Measurements from ENCODE around the gene CERK.
"Not testable (repeated sequence)": the region's sequence is repeated elsewhere in the genome, so short reads cannot be mapped to it uniquely, and the experiment has no call there.

Gene CERK

DNA sequence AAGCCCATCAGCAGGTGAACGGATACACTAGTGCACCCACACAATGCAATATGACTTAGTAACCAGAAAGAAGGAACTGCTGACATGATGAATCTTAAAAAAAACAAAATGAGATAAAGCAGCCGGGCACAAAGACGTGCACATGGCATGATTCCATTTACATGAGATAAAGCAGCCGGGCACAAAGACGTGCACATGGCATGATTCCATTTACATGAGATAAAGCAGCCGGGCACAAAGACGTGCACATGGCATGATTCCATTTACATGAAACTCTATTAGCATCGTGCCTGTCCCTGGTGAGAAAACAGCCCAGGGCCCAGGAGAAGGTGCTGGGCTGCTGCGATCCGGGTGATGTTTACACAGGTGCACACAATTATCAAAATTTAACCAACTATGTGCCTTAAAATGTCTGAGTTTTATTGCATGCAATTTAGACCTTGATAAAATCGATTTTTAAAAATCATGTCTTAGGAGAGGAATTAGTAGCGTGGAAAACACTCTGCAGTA lies 3.8 kb downstream of the CERK start:
- DNase-seq (ENCODE audit: low read depth in 2 of 3, low spot score in 1 of 3), result not testable (repeated sequence)

GRCh38 chr22:46732513-46732912 lies 5.5 kb downstream of the CERK start:
- no peak for DNase-seq (ENCODE audit: low read depth in 2 of 3, low spot score in 1 of 3)

GRCh38 chr22:46732041-46732379 lies 6.0 kb downstream of the CERK start:
- no peak for DNase-seq (ENCODE audit: low read depth in 2 of 3, low spot score in 1 of 3)

GRCh38 chr22:46731246-46732040 lies 6.6 kb downstream of the CERK start:
- DNase-seq (ENCODE audit: low read depth in 2 of 3, low spot score in 1 of 3), result no peak

GRCh38 chr22:46730568-46731245 lies 7.3 kb downstream of the CERK start:
- no peak for DNase-seq (ENCODE audit: low read depth in 2 of 3, low spot score in 1 of 3)

DNA sequence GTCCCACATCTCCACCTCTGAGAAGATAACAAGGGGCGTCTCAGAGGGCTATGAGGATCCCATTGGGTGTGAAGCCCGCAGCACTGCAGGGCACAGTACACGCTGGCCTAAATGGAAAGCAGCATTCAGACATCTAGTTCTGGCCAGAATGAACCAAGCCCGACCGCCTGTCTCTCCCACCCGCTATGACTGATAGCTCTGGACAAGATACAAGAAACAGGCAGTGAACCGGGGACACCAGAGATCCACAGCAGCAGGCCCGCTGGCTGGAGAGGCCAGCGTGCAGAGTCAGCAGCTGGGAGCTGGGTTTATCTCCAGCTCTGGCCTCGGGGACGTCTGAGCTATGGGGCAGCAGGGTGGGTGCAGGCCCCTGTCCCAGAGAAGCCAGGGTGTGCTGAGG lies 9.6 kb downstream of the CERK start:
- DNase-seq (ENCODE audit: low read depth in 2 of 3, low spot score in 1 of 3), result no peak

DNA sequence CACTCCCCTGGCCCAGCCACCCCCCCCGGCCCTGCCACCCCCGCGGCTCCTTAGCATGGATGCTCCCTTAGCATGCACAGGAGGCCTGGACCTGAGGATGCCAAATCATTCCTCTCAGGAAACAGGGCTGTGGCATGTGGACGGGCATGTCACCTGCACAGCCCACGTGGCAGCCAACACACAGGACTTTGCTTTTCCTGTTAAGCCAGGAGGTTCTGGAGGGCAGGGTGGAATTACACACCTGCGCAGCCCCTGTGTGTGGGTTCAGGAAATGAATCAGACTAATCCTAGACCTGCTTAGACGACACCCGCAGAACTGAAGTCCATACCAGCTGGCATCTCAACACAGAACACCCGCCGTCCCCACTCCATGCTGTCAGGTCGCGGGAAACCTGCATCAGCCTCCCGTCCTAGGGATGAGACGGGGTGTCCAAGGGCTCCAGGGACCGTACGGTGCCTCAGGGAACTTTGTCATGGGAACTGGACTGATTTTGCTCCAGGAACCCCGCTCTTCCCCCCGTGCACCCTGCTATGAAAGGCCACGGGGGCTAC lies 10.2 kb downstream of the CERK start:
- DNase-seq (ENCODE audit: low read depth in 2 of 3, low spot score in 1 of 3), result no peak

DNA sequence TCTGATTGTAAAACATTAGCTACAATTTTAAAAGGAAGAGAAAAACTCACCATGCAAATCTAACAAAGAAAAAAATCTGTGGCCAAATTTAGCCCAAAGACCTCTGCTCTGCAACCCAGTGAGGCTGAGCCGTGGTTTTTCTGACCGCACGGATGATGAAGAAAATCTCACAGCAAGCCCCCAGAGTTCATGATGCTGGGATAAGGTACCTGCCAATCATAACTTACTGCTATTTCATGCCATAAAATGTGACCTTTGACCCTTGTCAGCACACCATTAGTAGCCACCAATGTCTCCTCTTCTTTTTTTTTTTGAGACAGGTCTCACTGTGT lies 11.1 kb downstream of the CERK start:
- DNase-seq (ENCODE audit: low read depth in 2 of 3, low spot score in 1 of 3), result no peak

DNA sequence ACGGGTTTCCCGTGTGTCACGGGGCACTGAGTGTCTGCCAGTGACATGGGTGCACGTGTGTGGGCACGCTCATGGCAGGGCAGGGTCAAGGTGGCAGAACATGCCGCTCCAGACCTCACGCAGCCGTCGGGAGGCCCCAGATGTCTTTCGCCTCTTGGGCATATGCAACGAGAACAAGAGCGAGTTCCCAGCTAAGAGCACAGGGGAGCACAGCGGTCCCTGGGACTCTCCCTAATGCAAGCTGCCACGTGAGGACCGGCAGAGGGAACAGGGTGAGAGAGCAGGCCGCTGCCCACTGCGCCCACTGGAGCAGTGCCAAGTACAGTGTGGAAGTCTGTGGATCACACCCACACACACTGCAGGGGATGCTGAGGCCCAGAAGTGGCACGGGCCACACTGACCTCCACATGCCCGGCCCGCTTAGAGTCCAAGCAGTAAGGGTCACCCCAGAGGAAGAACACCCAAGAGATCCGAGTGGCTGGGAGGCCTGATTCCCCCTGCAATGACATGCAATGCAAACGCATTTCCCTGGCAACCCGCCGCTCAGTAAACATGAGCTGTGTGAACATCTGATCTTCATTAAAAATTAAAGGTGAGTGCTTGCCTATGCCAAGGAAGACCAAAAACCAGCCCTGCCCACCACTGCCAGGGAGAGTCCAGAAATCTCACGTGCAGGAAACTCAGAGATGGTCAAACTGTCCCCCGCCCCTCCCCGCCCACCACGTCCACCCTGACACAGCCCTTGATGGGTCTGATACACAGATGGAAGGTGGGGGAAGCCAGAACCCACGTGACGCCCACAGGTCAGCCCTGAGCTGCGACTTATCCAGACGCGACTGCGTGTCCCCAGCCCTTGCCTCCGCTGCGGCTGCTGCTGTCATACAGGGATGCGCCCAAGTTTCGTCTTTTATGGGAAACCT lies 11.7 kb downstream of the CERK start:
- no peak for DNase-seq (ENCODE audit: low read depth in 2 of 3, low spot score in 1 of 3)

- DNase-seq (ENCODE audit: low read depth in 2 of 3, low spot score in 1 of 3), result no peak
Observed at GRCh38 chr22:46725096-46725495, 13.0 kb downstream of the CERK start.

- no peak for DNase-seq (ENCODE audit: low read depth in 2 of 3, low spot score in 1 of 3)
Observed at GRCh38 chr22:46723882-46724281, 14.2 kb downstream of the CERK start.

DNA sequence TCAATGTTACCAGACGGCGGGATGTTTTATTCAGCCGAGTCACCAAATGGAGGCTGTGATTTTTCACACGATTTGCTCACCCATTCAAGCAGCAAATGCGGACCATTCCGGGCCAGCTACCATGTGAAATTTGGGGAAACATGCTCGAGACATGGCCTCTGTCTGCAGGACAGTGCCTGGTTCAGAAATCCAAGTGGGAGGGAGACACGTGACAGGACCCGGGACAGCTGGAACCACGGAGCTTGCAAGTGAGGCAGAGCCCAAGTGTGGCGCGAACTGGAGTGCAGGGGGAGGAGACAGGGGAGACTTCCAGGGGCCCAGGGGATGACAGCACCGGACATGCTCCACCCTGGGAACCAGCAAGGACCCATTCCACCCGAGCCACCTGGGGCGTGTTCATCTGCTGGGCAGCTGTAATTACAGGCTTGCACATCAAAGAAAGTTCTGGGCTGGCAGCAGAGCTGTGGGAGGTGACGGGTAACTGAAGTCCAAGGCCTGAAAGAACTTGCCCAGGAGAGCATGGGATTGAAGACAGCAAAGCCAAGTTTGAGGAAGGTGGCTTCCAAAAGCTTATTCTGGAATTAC lies 16.5 kb downstream of the CERK start:
- DNase-seq (ENCODE audit: low read depth in 2 of 3, low spot score in 1 of 3), result no peak

GRCh38 chr22:46719921-46720320 lies 18.1 kb downstream of the CERK start:
- no peak for DNase-seq (ENCODE audit: low read depth in 2 of 3, low spot score in 1 of 3)

DNA sequence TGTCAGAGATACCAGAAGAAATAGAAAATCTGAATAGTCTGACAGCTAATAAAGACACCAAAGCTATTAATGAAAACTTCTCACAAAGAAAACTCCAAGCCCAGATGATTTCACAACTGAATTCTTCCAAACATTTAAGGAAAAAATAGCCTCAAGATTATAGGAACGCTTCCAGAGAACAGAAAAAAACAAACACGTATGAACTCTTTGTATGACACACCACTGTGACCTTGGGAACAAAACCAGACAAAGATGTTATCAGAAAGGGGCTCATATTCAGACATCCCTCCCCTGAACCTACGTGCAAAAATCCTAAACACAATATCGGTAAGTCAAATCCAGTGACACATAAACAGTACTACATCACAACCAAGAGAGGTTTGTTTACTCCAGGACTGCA lies 23.5 kb downstream of the CERK start:
- DNase-seq (ENCODE audit: low read depth in 2 of 3, low spot score in 1 of 3), result no peak

- no peak for DNase-seq (ENCODE audit: low read depth in 2 of 3, low spot score in 1 of 3)
Observed at GRCh38 chr22:46712288-46712687, 25.8 kb downstream of the CERK start.

GRCh38 chr22:46710806-46711205 lies 27.2 kb downstream of the CERK start:
- DNase-seq (ENCODE audit: low read depth in 2 of 3, low spot score in 1 of 3), result no peak

- no peak for DNase-seq (ENCODE audit: low read depth in 2 of 3, low spot score in 1 of 3)
Observed at GRCh38 chr22:46708766-46709330, 29.2 kb downstream of the CERK start.

DNA sequence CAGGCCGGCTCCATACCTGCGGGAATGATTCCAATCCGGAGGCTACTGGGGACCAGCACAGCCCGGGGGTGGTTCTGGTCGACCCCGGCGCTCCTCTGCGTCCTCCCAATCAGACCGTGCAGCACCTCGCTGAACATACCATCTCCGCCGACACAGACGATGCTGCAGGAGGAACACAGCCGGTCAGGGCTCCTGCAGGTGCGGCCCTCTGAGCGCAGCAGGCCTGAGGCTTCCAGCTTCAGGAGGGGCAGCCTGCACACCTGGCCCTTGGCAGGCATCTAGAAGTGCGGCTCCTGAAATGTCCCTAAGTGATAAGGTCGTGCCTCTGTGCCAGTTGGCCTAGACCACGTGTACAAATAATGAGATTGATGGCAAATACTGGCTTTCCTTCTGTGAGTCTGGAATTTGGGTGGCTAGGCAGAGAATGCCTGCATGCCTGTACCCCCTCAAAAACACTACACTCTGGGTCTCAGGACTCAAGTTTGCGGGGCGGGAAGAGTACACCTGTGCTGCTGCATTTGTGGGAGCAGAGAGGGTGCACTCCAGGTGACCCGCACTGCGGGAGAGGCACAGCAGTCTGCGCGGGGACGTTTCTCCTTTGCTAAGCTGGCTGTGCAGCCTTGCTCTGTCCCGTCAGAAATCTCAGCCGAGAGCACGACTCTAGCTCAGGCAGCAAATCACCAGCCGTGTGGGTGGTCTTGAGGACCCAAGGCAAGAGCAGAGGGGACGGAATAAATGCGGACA lies 30.1 kb downstream of the CERK start:
- no peak for DNase-seq (ENCODE audit: low read depth in 2 of 3, low spot score in 1 of 3)

DNA sequence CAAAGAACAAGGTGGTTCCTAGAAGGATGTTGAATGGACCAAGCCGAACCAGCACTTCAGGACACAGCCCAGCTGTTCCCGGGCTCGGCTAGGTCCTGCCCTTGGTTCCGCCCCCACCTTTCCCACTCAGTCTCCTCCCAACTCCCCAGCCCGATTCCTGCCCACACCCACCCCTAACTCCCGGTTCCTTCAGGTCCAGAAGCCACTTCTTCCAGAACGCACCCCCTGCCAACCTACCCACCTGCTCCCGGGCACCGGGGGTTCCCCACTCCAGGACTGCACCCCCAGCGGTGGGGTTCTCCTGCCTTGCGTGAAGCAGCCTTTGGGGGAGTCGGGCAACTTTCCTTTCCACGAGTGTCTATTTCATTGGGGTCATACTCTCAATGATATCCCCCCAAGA lies 30.7 kb downstream of the CERK start:
- DNase-seq (ENCODE audit: low read depth in 2 of 3, low spot score in 1 of 3), result no peak

DNA sequence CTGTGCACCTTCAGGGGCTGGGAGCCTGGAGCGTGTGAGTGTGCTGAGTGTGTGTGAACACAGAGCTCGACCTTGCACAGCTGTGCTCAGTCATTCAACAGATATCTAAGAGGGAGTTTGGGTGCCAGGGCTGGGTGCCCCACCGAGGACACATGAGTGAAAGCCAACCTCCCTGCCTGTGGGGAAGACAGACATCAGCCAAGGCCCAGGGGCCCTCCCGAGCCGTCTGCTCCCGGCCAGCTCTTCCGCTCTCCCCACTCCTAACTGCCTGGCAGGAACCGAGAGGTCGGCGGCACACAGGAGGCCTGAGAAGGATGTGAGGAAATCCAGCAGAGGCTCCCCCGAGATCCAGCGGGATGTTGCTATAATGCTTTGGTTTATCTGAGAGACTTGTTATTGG lies 32.0 kb downstream of the CERK start:
- no peak for DNase-seq (ENCODE audit: low read depth in 2 of 3, low spot score in 1 of 3)
